IMR-90 (cell line): Measurements from ENCODE around the gene ACE. TPM values are rescaled to one million over a fixed set of nuclear protein-coding genes. Genes with fewer than 3 reads are reported as not detected.
A peak's percentile ranks its signal among the peaks of the same experiment; 100 is the strongest.

Source experiments
- ATAC-seq: fragments of 200-7000 bp; cut with Tn5 transposase; 2 replicates; pipeline ENCODE4 v1.9.1; 2020; ENCODE audit warnings: low read depth, mild to moderate bottlenecking, moderate library complexity
- BruUV-seq: library from RNA; stranded (reverse); fragments of 400-500 nt; replicated peaks from 2 replicates; lab custom pipeline; 2021; lab: Mats Ljungman, UMichigan
- CTCF ChIA-PET: fragments of 300-600 bp; formaldehyde crosslinking; extraction: SDS; loops from one replicate; lab custom pipeline; 2021; ENCODE audit warnings: antibody characterized with exemption; lab: Yijun Ruan, JAX
- POLR2A ChIA-PET: fragments of 300-600 bp; sonication (Branson Sonifier 250); formaldehyde crosslinking; loops from one replicate; lab custom pipeline; 2022; ENCODE audit warnings: antibody characterized with exemption; ENCODE audit not compliant: unreplicated experiment; lab: Charles Lee
- DNase-seq: peaks from one replicate; pipeline ENCODE4 v3.0.0; 2013
- H2AFZ ChIP-seq: replicated peaks from 2 replicates; pipeline ENCODE3; 2013; ENCODE audit warnings: low read length, mild to moderate bottlenecking; ENCODE audit not compliant: poor library complexity
- H2AK5ac ChIP-seq: 2 replicates; pipeline ENCODE4 v1.6.1; 2013; ENCODE audit warnings: low read depth, low read length, inconsistent platforms
- H2AK9ac ChIP-seq: replicated peaks from 2 replicates; pipeline ENCODE3; 2013; ENCODE audit warnings: mild to moderate bottlenecking, low read depth, low read length, moderate library complexity; ENCODE audit not compliant: poor library complexity
- H2BK120ac ChIP-seq: 2 replicates; pipeline ENCODE4 v1.6.1; 2013; ENCODE audit warnings: low read depth, low read length, inconsistent platforms
- H2BK15ac ChIP-seq: 3 replicates; pipeline ENCODE4 v1.6.1; 2013; ENCODE audit warnings: low read depth, low read length, inconsistent platforms
- H2BK20ac ChIP-seq: 2 replicates; pipeline ENCODE4 v1.6.1; 2013; ENCODE audit warnings: low read depth, mild to moderate bottlenecking, inconsistent platforms, low read length, moderate library complexity
- H2BK5ac ChIP-seq: 2 replicates; pipeline ENCODE4 v1.6.1; 2013; ENCODE audit warnings: mild to moderate bottlenecking, low read depth, low read length, inconsistent platforms; ENCODE audit not compliant: poor library complexity, severe bottlenecking
- H3K14ac ChIP-seq: replicated peaks from 2 replicates; pipeline ENCODE4 v1.6.1; 2013; ENCODE audit warnings: low read depth, low read length, inconsistent platforms
- H3K18ac ChIP-seq: 2 replicates; pipeline ENCODE4 v1.6.1; 2013; ENCODE audit warnings: low read depth, low read length, control low read depth
- H3K23ac ChIP-seq: 2 replicates; pipeline ENCODE4 v1.6.1; 2013; ENCODE audit warnings: low read depth, low read length, inconsistent platforms
- H3K27ac ChIP-seq: 2 replicates; pipeline ENCODE4 v1.5.1; 2013; ENCODE audit warnings: mild to moderate bottlenecking, control low read depth, low read length; ENCODE audit not compliant: insufficient read depth
- H3K27me3 ChIP-seq: 2 replicates; pipeline ENCODE4 v1.6.1; 2013; ENCODE audit warnings: low read length; ENCODE audit not compliant: control insufficient read depth, insufficient read depth
- H3K36me3 ChIP-seq: 2 replicates; pipeline ENCODE4 v1.6.1; 2013; ENCODE audit warnings: low read length, mixed read lengths; ENCODE audit not compliant: control insufficient read depth, insufficient read depth
- H3K4ac ChIP-seq: 2 replicates; pipeline ENCODE4 v1.6.1; 2013; ENCODE audit warnings: low read depth, low read length, inconsistent platforms
- H3K4me1 ChIP-seq: 2 replicates; pipeline ENCODE4 v1.6.1; 2013; ENCODE audit warnings: low read length, mixed read lengths; ENCODE audit not compliant: control insufficient read depth, insufficient read depth
- H3K4me2 ChIP-seq: 2 replicates; pipeline ENCODE4 v1.6.1; 2013; ENCODE audit warnings: low read depth, mild to moderate bottlenecking, control low read depth, low read length, moderate library complexity
- H3K4me3 ChIP-seq: 2 replicates; pipeline ENCODE4 v1.5.1; 2013; ENCODE audit warnings: low read depth, mild to moderate bottlenecking, control low read depth, low read length, moderate library complexity; ENCODE audit not compliant: insufficient read depth
- H3K56ac ChIP-seq: 2 replicates; pipeline ENCODE4 v1.6.1; 2013; ENCODE audit warnings: low read length, inconsistent platforms; ENCODE audit not compliant: insufficient read depth; ENCODE audit errors: extremely low read depth
- H3K79me1 ChIP-seq, 2 experiments: 2 replicates each; pipeline ENCODE4 v1.6.1; 2013; ENCODE audit warnings: low read length in 2 of 2, inconsistent platforms in 1 of 2, low read depth in 1 of 2
- H3K9ac ChIP-seq: 2 replicates; pipeline ENCODE4 v1.6.1; 2013; ENCODE audit warnings: low read depth, low read length, control low read depth
- H3K9me1 ChIP-seq: 2 replicates; pipeline ENCODE4 v1.6.1; 2013; ENCODE audit warnings: low read length, inconsistent platforms; ENCODE audit not compliant: insufficient read depth
- H3K9me3 ChIP-seq: 2 replicates; pipeline ENCODE4 v1.6.1; 2013; ENCODE audit warnings: low read length; ENCODE audit not compliant: control insufficient read depth, insufficient read depth
- H4K20me1 ChIP-seq: 2 replicates; pipeline ENCODE4 v1.6.1; 2013; ENCODE audit warnings: low read length, inconsistent platforms; ENCODE audit not compliant: insufficient read depth
- H4K5ac ChIP-seq: 2 replicates; pipeline ENCODE4 v1.6.1; 2013; ENCODE audit warnings: mild to moderate bottlenecking, low read depth, low read length, control low read depth
- H4K8ac ChIP-seq, 2 experiments: 2 replicates each; pipeline ENCODE4 v1.6.1; 2013; ENCODE audit warnings: low read depth in 2 of 2, low read length in 2 of 2, control low read depth in 1 of 2, inconsistent platforms in 1 of 2
- H4K91ac ChIP-seq: 2 replicates; pipeline ENCODE4 v1.6.1; 2013; ENCODE audit warnings: low read depth, low read length, inconsistent platforms; ENCODE audit not compliant: insufficient read depth
- BHLHE40 ChIP-seq: fragments of 150-350 bp; IDR thresholded peaks from 2 replicates; pipeline ENCODE4 v1.6.1; 2016; ENCODE audit warnings: mild to moderate bottlenecking, low read depth, low read length
- CEBPB ChIP-seq: IDR thresholded peaks from 2 replicates; pipeline ENCODE4 v1.6.1; 2012; ENCODE audit warnings: low read depth, low read length, improper control_type of control experiment
- CHD1 ChIP-seq: IDR thresholded peaks from 2 replicates; pipeline ENCODE4 v1.6.1; 2012; ENCODE audit warnings: low read depth, low read length, improper control_type of control experiment
- CTCF ChIP-seq: conservative IDR thresholded peaks from 2 replicates; pipeline ENCODE4 v1.5.1; 2012; ENCODE audit warnings: mild to moderate bottlenecking, low read depth, low read length, improper control_type of control experiment
- NFE2L2 ChIP-seq: fragments of 150-350 bp; IDR thresholded peaks from 2 replicates; pipeline ENCODE4 v1.6.1; 2016; ENCODE audit warnings: low read depth, mild to moderate bottlenecking, low read length
- POLR2A ChIP-seq: IDR thresholded peaks from 2 replicates; pipeline ENCODE4 v1.6.1; 2012; ENCODE audit warnings: mild to moderate bottlenecking, low read depth, low read length
- RCOR1 ChIP-seq: IDR thresholded peaks from 2 replicates; pipeline ENCODE4 v1.6.1; 2012; ENCODE audit warnings: mild to moderate bottlenecking, low read length, improper control_type of control experiment; ENCODE audit not compliant: insufficient replicate concordance
- RFX5 ChIP-seq: IDR thresholded peaks from 2 replicates; pipeline ENCODE4 v1.8.0; 2012; ENCODE audit warnings: low read depth, mild to moderate bottlenecking, low read length, moderate library complexity
- WGBS, 2 experiments: methylation state at CpG; one replicate each; pipeline versions ENCODE4 v1.1.5 to v1.1.7; 2013; ENCODE audit warnings: missing lambda C conversion rate in 2 of 2; ENCODE audit not compliant: insufficient read length in 1 of 2; ENCODE audit errors: extremely low coverage in 2 of 2; 5-methylcytosine and 5-hydroxymethylcytosine counted together
- dilution Hi-C: fragments of 300-500 bp; cut with HindIII; formaldehyde crosslinking; loops from one replicate; pipeline ENCODE4 v1.14.3; 2018; ENCODE audit warnings: low sequenced_read_pairs; ENCODE audit not compliant: unreplicated experiment
- in situ Hi-C: fragments of 300-500 bp; cut with MboI; formaldehyde crosslinking; loops from 3 replicates; pipeline ENCODE4 v1.14.3; 2019; ENCODE audit warnings: low sequenced_read_pairs, inconsistent platforms, mixed read lengths
- intact Hi-C: fragments of 100-400 bp; cut with micrococcal nuclease; formaldehyde crosslinking; loops from 2 replicates; pipeline ENCODE4 v1.10.0; 2022
- polyA plus RNA-seq, 3 experiments: library from polyadenylated mRNA; depleted of rRNA; stranded (reverse); fragments of >200 nt; gene quantifications; 2 replicates each; pipeline ENCODE4 v1.2.3, GENCODE V29; 2012; ENCODE audit warnings: low replicate concordance in 1 of 3
- total RNA-seq: library from RNA; depleted of rRNA; stranded (reverse); fragments of >200 nt; gene quantifications from 2 replicates; pipeline ENCODE4 v1.2.3, GENCODE V29; 2012

The ACE gene
- total and polyA plus RNA-seq, 2 of the 4 experiments (the other 2 are of a cell fraction): 1.4 to 5.8 TPM

DNA sequence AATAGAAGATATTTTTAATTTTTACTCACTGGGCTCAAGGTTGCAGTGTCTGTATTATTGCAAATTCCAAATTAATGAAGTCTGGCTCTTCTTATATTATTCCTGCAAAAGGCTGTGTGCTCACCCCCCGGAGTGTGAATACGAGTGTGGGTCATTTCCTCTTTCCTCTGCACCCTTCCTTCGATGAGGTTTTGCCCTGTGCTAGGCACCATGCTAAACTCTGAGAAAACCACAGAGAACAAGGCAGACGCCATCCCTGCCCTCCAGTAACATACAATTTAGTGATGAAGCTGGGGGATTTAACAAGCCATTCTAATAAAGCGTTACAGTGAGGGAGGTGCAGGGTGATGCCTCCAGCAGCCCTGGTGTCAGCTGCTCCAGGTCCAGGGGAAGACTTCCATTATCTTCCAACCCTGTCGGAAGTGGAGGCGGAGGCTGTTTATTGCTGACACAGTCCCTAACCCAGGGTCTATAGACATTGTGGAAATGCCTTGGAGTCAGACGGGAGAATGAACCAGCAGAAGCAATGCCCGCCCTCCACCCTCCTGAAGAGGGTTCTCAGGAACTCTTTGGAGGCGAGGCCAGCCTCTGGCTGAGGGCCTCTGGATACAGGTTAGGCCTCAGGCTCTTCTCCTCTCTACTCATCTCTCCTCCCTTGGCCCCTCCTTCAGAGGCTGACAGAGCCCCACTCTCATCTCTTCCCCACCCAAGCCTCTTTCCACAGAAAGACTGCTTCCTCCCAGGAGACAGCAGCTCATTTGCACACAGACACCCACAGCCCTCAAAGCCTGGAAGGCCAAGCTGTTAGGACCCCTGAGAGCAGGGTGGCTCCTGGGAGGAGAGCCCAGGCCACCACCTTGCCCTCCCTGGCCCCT, 2.0 kb upstream of the ACE start:
- Histone ChIP-seq H3K36me3 (no peaks in the 10 kb centered on the region), H3K23ac (no peak overlapping the region), H3K9me1 (peaks cover 5% of the 10 kb centered on the region; the same call in 1 of the 2 replicates), H3K9me3 (no peaks in the 10 kb centered on the region), H3K14ac (no peak overlapping the region), H2BK120ac (no peak overlapping the region), H4K8ac (no peak overlapping the region), H3K4me1 (peaks cover 11% of the 10 kb centered on the region), H2AK5ac (no peak overlapping the region), H3K56ac (no peak overlapping the region), H2BK5ac (no peak overlapping the region), H4K20me1 (no peaks in the 10 kb centered on the region), H2AFZ (no peak overlapping the region), H2BK15ac (no peak overlapping the region), H3K4me2 (no peak overlapping the region), H2AK9ac (peak overlapping the region; percentile 5), H3K18ac (no peak overlapping the region), H4K5ac (no peak overlapping the region), H3K4ac (no peak overlapping the region), H3K27me3 (peaks cover 17% of the 10 kb centered on the region), H3K27ac (no peak overlapping the region), H2BK20ac (no peak overlapping the region), H3K9ac (no peak overlapping the region), H3K4me3 (no peak overlapping the region), H4K91ac (no peak overlapping the region), H3K79me1 (no peaks in the 10 kb centered on the region)
- DNase-seq: no peak
- dilution Hi-C loops: no loop called here
- BruUV-seq: no TSS peak
- TF ChIP-seq CEBPB: no peak
- no peak for TF ChIP-seq CTCF
- TF ChIP-seq CHD1: no peak
- TF ChIP-seq RFX5: no peak
- TF ChIP-seq NFE2L2: no peak
- no peak for TF ChIP-seq BHLHE40
- no peak for TF ChIP-seq RCOR1
- no peak for TF ChIP-seq POLR2A
- intact Hi-C loops: no loop called here
- 71% methylated on average over 2 of the region's 10 CpGs; no CpG with 5 or more reads in 1 of the 2 experiments for WGBS, 2 experiments
- ATAC-seq: no peak
- in situ Hi-C loops: no loop called here
- CTCF ChIA-PET: no interaction called here
- POLR2A ChIA-PET: no interaction called here
